H54 (cell line): ENCODE data around the gene HSP90AB1.

ENCODE experiments used
- DNase-seq: peaks from one replicate; pipeline ENCODE4 v3.0.0; 2011; ENCODE audit warnings: low spot score, mixed read lengths; ENCODE audit not compliant: insufficient read length
- FAIRE-seq: peaks from 3 replicates; lab custom pipeline; 2011; peaks lifted over from hg19 to GRCh38; lab: Jason Lieb, UNC
- POLR2A ChIP-seq: IDR thresholded peaks from 2 replicates; pipeline ENCODE4 v1.6.1; 2011; ENCODE audit warnings: low read depth, mild to moderate bottlenecking, low read length

The HSP90AB1 gene

DNA sequence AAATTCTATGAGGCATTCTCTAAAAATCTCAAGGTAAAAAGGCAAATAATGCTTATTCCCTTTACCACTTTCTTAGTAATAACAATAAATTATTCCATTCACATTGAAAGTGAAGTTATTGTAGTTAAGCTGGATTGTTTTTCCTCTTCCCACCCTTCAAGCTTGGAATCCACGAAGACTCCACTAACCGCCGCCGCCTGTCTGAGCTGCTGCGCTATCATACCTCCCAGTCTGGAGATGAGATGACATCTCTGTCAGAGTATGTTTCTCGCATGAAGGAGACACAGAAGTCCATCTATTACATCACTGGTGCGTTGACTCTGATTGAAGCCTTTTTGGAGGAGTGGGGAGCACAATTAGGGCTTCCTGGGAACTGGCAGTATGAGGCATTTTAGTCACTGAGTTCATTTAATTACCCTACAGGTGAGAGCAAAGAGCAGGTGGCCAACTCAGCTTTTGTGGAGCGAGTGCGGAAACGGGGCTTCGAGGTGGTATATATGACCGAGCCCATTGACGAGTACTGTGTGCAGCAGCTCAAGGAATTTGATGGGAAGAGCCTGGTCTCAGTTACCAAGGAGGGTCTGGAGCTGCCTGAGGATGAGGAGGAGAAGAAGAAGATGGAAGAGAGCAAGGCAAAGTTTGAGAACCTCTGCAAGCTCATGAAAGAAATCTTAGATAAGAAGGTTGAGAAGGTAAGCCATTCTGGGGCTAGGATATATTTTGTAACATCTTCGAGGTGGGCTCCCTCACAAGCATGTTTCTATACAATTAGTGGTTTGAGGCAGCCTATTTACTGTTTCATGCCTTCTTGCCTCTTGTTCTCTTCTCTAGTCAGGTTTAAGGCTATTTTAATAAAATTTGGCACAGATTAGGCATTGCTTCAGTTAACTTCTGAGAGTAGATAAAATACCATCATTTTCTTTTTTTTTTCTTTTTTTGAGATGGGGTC, 4.9 kb downstream of the HSP90AB1 start:
- no peak for DNase-seq
- no peak for TF ChIP-seq POLR2A
- no peak for FAIRE-seq

DNA sequence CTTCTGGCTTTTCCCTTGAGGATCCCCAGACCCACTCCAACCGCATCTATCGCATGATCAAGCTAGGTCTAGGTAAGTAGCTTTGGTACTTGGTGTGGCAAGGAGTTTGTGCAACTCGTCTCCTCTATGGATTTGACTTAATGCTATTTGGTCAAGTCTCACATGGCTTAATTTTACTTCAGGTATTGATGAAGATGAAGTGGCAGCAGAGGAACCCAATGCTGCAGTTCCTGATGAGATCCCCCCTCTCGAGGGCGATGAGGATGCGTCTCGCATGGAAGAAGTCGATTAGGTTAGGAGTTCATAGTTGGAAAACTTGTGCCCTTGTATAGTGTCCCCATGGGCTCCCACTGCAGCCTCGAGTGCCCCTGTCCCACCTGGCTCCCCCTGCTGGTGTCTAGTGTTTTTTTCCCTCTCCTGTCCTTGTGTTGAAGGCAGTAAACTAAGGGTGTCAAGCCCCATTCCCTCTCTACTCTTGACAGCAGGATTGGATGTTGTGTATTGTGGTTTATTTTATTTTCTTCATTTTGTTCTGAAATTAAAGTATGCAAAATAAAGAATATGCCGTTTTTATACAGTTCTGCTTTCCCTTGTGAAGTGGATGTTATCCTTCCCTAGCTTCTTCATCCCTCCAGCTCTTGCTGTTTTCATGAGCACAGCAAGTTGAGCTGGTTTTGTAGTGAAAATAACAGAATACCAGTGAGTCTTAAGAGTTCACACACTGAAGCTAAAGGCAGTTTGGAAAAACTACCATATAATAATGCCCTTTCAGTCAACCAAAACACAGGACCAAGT, 6.6 kb downstream of the HSP90AB1 start:
- FAIRE-seq, result no peak
- no peak for TF ChIP-seq POLR2A
- no peak for DNase-seq

DNA sequence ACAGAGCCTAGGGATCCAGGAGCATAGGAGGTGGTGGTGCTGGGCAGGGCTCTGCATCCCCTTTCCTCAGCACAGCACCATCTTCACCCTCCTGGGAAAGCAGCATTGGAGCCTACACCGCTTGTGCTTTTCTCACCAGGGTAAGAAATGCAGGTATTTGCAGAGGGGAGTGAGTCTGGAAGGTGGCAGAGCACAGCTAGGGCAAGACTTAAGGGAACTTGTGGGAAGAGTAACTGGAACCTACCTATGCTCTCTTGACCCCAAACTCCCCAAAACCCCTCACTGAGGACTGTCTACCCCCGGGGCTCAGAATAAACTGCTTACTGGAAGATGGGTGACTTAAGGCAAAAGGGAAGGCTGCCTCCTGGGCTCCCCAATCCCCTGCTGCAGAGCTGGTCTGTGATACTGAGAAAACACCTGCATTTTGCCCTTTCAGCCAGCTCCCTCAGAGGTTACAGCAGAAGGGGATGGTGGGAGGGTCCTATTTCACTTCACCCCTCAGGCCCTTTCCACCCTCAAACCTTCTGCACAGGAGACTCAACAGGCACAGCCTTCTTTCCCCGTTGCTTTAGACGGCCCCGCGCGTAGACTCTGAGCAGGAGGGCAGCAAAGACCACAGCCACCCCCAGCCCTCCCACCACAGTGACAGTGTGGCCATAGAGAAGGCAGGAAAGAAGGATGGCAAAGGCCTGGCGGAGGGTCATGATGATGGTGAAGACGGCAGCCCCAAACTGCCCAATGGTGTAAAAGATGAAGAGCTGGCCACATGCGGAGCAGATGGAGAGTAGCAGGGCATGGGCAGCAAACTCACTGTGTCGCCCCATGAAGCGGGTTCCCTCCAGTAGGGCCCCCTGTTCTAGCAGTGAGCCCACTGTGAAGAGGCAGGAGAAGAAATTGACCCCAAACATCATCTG, 7.5 kb downstream of the HSP90AB1 start:
- DNase-seq, result no peak
- no peak for FAIRE-seq
- TF ChIP-seq POLR2A, result peak; percentile 12; the same call in 1 of the 2 replicates

DNA sequence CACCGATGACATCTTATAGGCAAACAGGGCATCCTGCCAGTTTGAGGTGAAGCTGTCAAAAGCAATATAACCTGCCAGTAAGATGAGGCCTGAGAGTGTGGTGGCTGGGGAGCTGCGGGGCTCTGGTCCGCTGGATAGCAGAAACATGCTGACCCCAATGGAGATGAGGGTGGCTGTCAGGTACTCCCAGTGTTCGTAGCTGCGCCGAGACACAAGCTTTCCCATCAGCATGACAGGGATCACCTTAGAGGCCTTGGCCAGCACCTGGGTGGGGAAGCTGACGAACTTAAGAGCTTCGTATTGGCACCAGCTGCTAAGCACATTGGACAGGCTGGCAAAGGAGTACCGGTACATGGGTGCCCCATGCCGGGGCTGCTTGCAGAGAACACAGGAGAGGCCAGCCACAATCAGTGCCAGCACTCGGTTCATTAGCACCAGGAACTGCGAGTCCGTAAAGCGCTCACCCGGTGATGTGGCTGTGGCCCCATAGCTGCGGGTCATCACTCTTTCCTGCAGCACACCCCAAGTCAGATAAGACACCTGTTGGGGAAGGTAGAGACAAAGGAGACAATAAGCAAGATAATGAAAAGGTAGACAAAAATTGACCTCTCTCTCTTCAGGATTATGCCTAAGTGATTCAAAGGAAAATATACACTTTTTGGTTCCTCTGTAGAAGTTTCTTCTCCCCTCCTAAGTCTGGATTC, 8.4 kb downstream of the HSP90AB1 start:
- FAIRE-seq, result no peak
- no peak for DNase-seq
- TF ChIP-seq POLR2A, result no peak

DNA sequence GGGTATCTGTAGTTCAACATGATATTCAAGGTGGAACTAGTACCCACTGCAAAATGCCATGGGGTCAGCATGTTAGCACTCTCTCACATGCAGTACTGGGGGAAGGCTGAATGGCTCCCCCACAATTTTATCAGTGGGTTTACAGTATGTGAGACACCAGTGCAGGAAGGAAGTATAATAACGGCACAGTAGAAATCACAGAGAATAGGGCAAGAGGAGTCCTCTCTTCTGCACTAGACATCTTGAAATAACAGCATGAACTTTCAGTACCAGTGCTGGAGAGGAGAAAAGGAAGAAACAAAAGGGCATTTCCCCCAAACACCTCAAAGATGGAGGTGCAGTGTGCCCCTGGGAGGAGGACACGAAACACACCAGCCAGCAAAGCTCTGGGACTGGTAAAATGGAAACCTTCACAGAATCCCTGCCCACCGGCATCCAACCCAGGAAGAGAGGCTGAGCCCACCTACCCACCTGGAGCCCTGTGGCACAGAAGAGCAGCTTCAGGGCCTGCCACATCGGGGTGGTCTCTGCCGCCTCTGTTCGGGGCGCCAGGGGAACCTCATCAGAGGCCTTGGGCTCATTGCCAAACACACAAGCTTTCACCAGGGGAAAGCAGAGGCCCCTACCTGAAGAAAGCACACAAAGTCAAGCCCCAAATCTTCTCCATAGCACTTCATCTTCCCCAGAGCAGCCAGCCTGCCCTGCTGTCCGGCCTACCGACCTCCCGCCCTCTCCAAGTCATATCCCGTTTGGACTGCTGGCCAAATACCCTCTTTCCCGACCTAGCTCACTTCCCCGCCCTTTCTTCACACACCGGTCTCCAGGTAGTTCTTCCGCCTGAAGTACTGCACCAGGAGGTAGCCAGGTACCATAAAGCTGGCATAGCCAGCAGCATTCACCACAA, 9.2 kb downstream of the HSP90AB1 start:
- no peak for TF ChIP-seq POLR2A
- DNase-seq (no peak), FAIRE-seq (no peak)

DNA sequence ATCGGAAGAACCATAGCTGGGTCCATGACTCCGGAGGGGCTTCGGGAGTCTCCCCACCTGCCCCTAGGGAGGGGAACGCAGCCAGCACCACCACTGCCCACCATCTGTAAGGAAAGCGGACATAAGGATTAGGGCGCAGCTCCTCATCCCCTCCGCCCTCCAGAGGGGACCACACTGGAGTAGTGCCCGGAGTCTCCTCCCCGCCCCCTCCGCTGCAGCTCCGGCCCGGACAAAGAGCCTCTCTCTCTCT, 9.8 kb downstream of the HSP90AB1 start:
- DNase-seq (no peak), FAIRE-seq (no peak)
- TF ChIP-seq POLR2A, result no peak; the same call in 1 of the 2 replicates

DNA sequence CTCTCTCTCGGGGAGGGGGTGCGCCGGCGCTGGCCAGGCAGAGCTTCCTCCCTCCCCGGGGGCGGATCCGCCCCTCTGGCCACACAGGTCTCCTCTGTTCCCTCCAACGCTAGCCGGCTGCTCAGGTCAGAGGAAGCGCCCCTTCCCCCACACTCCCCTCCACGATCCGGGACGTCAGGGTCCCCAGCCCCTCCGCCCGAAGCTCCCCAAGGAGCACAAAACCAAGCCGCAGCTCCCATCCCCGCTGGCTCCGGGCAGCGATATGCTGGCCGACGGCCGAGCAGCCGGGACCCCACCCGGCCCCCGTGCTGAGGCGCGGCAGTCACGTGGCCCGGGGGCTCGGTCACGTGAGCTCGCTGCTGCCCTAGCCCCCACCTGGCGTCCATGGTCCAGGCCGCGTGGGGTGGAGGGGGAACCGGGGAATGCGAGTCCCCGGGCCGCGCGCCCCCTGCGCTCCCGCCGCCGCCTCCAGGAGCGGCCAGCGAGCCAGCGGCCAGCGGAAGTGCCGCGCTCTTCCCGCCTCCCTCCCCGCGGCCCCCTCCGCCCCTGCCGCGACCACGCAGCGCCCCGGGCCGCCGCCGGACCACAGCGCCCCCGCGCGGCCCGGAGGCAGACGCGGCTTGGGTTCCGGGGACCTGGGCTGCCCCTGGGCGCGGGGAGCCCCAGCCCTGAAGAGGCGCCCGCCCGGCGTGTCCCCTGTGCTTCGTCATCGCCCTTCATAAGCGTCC, 10.3 kb downstream of the HSP90AB1 start, which contains the start of gene SLC35B2:
SLC35B2 (minus strand) TSS at position 504 of the 728 bp plus-strand sequence; CDS start at position 386, 118 bp downstream.
- FAIRE-seq, result no peak
- DNase-seq, result peak; percentile 90
- peak; percentile 91 for TF ChIP-seq POLR2A

DNA sequence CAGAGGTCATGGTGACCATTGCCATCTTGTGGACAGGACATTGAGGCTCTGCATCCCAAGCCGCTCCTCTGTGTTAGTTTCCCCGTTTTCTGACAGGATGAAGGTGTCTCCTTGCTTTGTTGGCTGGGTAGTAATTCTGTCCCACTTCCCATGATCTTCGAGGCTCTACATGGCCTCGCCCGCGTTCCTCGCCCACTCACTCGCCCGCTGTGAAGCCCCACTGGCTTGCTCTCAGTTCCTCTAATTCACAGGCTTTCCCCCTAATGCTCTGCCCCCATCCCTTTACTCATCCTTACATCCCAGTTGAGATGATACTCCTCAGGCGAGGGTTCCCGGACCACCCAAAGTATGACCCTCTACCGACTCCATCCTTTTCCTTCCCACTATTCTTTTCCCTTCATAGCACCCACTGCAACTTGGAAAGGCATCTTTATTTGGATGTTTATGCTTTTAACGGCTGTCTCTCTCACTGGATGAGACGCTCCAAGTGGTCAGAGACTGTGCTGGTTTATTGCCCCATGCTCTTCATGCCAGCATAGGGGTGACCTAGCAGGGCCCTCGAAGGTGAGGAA, 10.9 kb downstream of the HSP90AB1 start:
- no peak for FAIRE-seq
- no peak for DNase-seq

DNA sequence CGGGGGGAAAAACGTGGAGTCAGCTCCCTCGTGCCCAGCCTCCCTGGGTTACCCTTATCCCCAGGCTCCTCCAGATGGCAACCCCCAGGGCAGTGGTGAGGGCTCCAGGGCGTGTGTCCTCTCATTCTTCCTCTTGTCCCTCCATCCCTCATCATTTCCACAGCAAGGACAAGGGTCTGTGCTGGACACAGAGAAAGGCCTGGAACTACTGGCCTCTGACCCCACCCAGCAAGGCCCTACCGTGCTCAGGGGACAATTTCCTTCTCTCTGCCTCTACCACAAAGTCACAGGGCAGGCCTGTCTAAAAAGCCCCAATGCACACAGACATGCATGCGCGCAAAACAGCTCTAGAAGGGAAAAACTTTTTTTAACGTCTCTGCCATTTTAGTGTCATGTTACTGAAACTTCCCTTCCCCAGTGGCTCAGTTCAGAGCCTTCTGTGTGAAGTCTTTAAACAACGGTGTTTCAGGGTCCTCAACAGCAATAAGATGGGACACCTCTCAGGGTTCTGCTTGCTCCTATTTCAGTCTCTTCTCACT, 11.5 kb downstream of the HSP90AB1 start:
- DNase-seq (no peak), FAIRE-seq (no peak)
- TF ChIP-seq POLR2A, result no peak

More for the DNA sequence above, 10.9 kb downstream of the HSP90AB1 start:
- TF ChIP-seq POLR2A, result no peak

DNA sequence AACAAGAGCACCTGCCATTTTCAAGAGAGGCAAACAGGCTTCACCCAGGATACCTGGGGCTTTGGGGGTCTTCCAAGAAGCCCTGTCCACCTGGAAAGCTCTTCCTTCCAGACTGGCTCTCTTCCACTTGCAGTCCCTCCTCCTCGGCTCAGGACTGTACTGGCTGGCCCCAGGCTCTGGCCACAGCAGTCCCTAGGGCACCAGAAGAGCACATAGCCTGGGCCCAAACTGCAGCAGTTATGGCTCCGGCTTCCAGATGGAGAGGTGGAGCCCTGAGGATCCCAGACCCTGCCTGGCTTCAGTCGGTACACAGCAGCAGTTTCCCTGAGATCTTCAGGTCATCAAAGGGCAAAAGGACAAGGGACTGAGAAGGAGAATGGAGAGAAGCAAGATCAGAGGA, 12.0 kb downstream of the HSP90AB1 start:
- no peak for TF ChIP-seq POLR2A
- FAIRE-seq, result no peak

DNA sequence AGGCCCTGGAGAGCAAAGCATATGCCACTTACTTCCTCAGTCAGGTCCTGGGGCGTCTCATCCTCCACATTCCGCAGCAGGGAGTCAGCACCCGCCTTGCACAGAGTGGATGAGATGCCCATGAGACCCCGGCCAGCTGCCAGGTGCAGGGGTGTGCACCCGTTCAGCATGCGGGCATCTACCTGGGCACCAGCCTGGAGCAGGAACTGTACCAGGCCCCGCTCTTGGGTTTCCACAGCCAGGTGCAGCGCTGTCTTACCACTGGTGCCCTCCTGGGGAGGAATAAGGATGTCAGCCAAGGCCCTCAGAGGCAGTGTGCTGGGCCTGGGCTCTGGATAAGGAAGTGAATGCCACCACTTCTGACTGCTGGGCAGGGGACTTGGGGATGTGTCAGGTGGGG, 13.1 kb downstream of the HSP90AB1 start:
- no peak for TF ChIP-seq POLR2A
- no peak for FAIRE-seq
- DNase-seq, result no peak

More for the DNA sequence above, 12.0 kb downstream of the HSP90AB1 start:
- no peak for DNase-seq
